ENCODE data around the gene PCDHA2.

DNA sequence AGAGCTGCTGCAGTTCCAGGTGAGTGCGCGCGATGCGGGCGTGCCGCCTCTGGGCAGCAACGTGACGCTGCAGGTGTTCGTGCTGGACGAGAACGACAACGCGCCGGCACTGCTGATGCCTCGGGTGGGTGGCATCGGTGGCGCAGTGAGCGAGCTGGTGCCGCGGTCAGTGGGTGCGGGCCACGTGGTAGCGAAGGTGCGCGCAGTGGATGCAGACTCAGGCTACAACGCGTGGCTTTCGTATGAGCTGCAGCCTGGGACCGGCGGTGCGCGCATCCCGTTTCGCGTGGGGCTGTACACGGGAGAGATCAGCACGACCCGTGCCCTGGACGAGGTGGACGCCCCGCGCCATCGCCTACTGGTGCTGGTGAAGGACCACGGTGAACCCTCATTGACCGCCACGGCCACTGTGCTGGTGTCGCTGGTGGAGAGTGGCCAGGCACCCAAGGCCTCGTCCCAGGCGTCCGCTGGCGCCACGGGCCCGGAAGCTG, 8.2 kb downstream of the PCDHA2 start:
- no peak for TF ChIP-seq CTCF (IDR thresholded peaks at IDR 0.05)
- TF ChIP-seq POLR2A (IDR thresholded peaks at IDR 0.05), result no peak
